ENCODE data around the gene MPDU1.

DNA sequence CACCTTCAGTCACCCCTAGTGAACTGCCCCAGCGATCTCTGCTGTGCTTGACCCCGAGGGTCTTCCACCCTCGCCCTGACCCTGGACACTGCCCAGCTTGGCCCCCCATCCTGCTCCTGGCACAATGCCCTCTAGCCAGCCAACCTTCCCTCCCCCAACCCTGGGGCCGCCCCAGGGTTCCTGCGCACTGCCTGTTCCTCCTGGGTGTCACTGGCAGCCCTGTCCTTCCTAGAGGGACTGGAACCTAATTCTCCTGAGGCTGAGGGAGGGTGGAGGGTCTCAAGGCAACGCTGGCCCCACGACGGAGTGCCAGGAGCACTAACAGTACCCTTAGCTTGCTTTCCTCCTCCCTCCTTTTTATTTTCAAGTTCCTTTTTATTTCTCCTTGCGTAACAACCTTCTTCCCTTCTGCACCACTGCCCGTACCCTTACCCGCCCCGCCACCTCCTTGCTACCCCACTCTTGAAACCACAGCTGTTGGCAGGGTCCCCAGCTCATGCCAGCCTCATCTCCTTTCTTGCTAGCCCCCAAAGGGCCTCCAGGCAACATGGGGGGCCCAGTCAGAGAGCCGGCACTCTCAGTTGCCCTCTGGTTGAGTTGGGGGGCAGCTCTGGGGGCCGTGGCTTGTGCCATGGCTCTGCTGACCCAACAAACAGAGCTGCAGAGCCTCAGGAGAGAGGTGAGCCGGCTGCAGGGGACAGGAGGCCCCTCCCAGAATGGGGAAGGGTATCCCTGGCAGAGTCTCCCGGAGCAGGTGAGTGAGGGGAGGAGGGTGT lies 24.9 kb upstream of the MPDU1 start, which contains the start of gene TNFSF13:
- TF ChIP-seq, protein P1, sequence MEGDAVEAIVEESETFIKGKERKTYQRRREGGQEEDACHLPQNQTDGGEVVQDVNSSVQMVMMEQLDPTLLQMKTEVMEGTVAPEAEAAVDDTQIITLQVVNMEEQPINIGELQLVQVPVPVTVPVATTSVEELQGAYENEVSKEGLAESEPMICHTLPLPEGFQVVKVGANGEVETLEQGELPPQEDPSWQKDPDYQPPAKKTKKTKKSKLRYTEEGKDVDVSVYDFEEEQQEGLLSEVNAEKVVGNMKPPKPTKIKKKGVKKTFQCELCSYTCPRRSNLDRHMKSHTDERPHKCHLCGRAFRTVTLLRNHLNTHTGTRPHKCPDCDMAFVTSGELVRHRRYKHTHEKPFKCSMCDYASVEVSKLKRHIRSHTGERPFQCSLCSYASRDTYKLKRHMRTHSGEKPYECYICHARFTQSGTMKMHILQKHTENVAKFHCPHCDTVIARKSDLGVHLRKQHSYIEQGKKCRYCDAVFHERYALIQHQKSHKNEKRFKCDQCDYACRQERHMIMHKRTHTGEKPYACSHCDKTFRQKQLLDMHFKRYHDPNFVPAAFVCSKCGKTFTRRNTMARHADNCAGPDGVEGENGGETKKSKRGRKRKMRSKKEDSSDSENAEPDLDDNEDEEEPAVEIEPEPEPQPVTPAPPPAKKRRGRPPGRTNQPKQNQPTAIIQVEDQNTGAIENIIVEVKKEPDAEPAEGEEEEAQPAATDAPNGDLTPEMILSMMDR (IDR thresholded peaks at IDR 0.05; ENCODE audit: low read depth, low read length, missing input control) = no peak
- TF ChIP-seq, protein P2, sequence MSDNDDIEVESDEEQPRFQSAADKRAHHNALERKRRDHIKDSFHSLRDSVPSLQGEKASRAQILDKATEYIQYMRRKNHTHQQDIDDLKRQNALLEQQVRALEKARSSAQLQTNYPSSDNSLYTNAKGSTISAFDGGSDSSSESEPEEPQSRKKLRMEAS (IDR thresholded peaks at IDR 0.05) = no peak
- TF ChIP-seq REST (IDR thresholded peaks at IDR 0.05) (no peak), RAD21 (IDR thresholded peaks at IDR 0.05) (no peak), EGR1 (IDR thresholded peaks at IDR 0.05; ENCODE audit: low read depth in 2 of 2) (no peak), TAF1 (conservative IDR thresholded peaks at IDR 0.05) (no peak), FOXA1 (IDR thresholded peaks at IDR 0.05) (no peak), HNF4G (IDR thresholded peaks at IDR 0.05) (no peak), JUND (IDR thresholded peaks at IDR 0.05) (no peak), RXRA (IDR thresholded peaks at IDR 0.05) (no peak), YY1 (IDR thresholded peaks at IDR 0.05) (no peak), NR2F2 (IDR thresholded peaks at IDR 0.05) (peak; percentile 58), SP1 (IDR thresholded peaks at IDR 0.05) (no peak)
